Neural crest cell (in vitro differentiated cells): Measurements from ENCODE around the gene BTBD9. TPM values are rescaled to one million over a fixed set of nuclear protein-coding genes. Genes with fewer than 3 reads are reported as not detected.
A peak's percentile ranks its signal among the peaks of the same experiment; 100 is the strongest.

Experiments used
- DNase-seq: peaks from one replicate; pipeline ENCODE4 v3.0.0; 2021; ENCODE audit warnings: low read depth, mixed read lengths, low spot score
- H3K27ac Mint-ChIP-seq: one replicate; pipeline ENCODE4 v1.8.0; 2021; ENCODE audit warnings: mild to moderate bottlenecking, mixed read lengths; ENCODE audit not compliant: unreplicated experiment
- H3K27me3 Mint-ChIP-seq: 2 replicates; pipeline ENCODE4 v1.8.0; 2021; ENCODE audit warnings: low read depth, mild to moderate bottlenecking, mixed read lengths
- H3K36me3 Mint-ChIP-seq: 2 replicates; pipeline ENCODE4 v1.8.0; 2021; ENCODE audit warnings: low read depth, mild to moderate bottlenecking, mixed read lengths
- H3K4me1 Mint-ChIP-seq: 2 replicates; pipeline ENCODE4 v1.8.0; 2021; ENCODE audit warnings: mixed read lengths
- H3K4me3 Mint-ChIP-seq: one replicate; pipeline ENCODE4 v1.8.0; 2021; ENCODE audit warnings: mild to moderate bottlenecking, mixed read lengths
- H3K9me3 Mint-ChIP-seq: 2 replicates; pipeline ENCODE4 v1.8.0; 2021; ENCODE audit warnings: mixed read lengths
- CTCF ChIP-seq: fragments of 200-600 bp; sonication (generic); conservative IDR thresholded peaks from 2 replicates; pipeline ENCODE4 v1.5.0; 2021; ENCODE audit warnings: antibody characterized with exemption, mild to moderate bottlenecking
- total RNA-seq: library from RNA; stranded (reverse); gene quantifications from 2 replicates; pipeline ENCODE4 v1.2.1, GENCODE V29; 2021

Gene BTBD9
- total RNA-seq, 1 donor from 2014 or later = 18.0 TPM

DNA sequence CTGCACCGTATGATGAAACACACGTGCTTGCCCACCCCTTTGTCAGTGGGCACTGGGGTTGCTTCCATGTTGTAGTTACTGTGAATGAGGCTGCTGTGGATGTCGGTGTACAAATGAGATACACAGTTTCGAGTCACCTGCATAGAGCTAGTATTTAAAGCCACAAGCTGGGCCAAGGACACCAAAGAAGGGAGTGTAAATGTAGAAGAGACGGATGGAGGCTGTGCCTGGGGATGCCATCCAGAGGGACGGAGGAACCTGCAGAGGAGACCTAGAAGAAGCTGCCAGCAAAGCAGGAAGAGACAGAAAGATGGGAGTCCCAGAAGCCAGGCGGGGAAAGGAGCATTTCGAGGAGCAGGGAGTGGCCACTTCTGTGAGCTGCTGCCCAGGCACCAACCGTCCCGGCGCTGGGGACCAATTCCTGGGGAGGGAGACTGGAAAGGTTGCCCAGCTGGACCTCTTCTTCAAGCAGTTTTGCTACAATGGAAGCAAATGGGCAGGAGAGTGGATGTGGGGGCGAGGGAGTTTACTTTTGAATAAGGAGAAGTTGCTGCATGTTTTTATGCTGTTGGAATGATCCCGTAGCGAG is 480.9 kb downstream of the BTBD9 start:
- Mint-ChIP-seq H3K27ac (peak overlapping the region; percentile 21), H3K9me3 (peaks cover 9% of the 10 kb centered on the region), H3K4me1 (peaks cover 5% of the 10 kb centered on the region), H3K27me3 (no peaks in the 10 kb centered on the region), H3K4me3 (peak overlapping the region; percentile 4), H3K36me3 (peaks cover 31% of the 10 kb centered on the region)
- TF ChIP-seq CTCF = no peak
- no peak for DNase-seq

DNA sequence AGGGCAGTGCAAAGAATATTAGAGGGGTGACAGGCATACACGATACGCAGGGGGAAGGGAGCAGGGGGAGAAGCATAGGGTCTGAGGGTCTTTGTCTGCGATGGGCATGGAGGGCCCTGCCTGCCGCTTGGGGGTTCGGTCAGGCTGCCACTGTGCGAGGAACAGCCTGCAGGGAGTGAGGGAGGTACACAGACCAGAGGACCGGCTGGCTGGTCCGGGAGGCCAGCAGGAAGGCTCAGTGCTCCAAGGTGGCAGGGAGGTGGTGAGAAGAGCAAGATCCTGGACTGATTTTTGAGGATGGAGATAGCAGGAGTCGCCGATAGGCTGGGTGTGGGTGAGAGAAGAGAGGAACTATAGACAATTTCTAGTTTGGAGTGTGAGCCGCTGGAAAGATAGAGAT is 481.8 kb downstream of the BTBD9 start:
- H3K4me3 Mint-ChIP-seq = no peak overlapping the region
- H3K27me3 Mint-ChIP-seq = no peaks in the 10 kb centered on the region
- TF ChIP-seq CTCF = no peak
- DNase-seq = no peak
- H3K36me3 Mint-ChIP-seq = peaks cover 31% of the 10 kb centered on the region
- peaks cover 5% of the 10 kb centered on the region for H3K4me1 Mint-ChIP-seq
- no peak overlapping the region for H3K27ac Mint-ChIP-seq
- H3K9me3 Mint-ChIP-seq = peaks cover 9% of the 10 kb centered on the region

GRCh38 chr6:38156818-38157565 is 482.7 kb downstream of the BTBD9 start:
- peak overlapping the region; percentile 19 for H3K27ac Mint-ChIP-seq
- no peak for DNase-seq
- peaks cover 5% of the 10 kb centered on the region for H3K4me1 Mint-ChIP-seq
- no peak overlapping the region for H3K4me3 Mint-ChIP-seq
- TF ChIP-seq CTCF = no peak
- no peaks in the 10 kb centered on the region for H3K27me3 Mint-ChIP-seq
- peaks cover 31% of the 10 kb centered on the region for H3K36me3 Mint-ChIP-seq
- H3K9me3 Mint-ChIP-seq = peaks cover 9% of the 10 kb centered on the region

- no peak for DNase-seq
- Mint-ChIP-seq H3K36me3 (peaks cover 26% of the 10 kb centered on the region), H3K27ac (peak overlapping the region; percentile 44), H3K4me3 (no peak overlapping the region), H3K27me3 (no peaks in the 10 kb centered on the region), H3K4me1 (peaks cover 5% of the 10 kb centered on the region), H3K9me3 (peaks cover 9% of the 10 kb centered on the region)
- TF ChIP-seq CTCF = no peak
Observed at GRCh38 chr6:38155621-38156204, 484.0 kb downstream of the BTBD9 start.

DNA sequence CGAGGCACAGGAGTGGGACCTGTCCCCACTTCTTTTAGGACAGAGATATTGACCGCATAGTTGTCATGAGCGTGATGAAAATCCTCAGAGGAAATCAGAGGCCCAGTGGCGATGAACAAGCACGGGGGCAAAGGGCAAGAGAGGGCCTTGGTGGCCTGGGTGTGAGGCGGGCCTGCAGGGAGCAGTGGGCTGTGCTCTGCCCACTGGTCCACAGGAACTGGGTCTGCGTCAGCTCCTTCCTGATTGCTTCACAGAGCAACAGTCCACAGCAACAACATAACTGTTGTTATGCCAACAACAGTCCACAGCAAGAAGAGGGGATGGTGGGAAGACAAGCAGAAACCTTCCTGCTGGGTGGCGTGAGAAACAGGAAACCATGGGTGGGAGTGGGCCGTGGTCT is 484.6 kb downstream of the BTBD9 start:
- TF ChIP-seq CTCF = no peak
- peaks cover 8% of the 10 kb centered on the region for H3K4me1 Mint-ChIP-seq
- no peaks in the 10 kb centered on the region for H3K27me3 Mint-ChIP-seq
- peaks cover 21% of the 10 kb centered on the region for H3K36me3 Mint-ChIP-seq
- no peak overlapping the region for H3K4me3 Mint-ChIP-seq
- no peak overlapping the region for H3K27ac Mint-ChIP-seq
- peaks cover 8% of the 10 kb centered on the region for H3K9me3 Mint-ChIP-seq
- DNase-seq = no peak
